Small intestine (tissue), 7 donors: ENCODE data around the gene ROCK2. TPM values are rescaled to one million over a fixed set of nuclear protein-coding genes. Genes with fewer than 3 reads are reported as not detected.

Experiments
- DNase-seq, 2 donors: peaks; one replicate each; pipeline versions ENCODE4 v3.0.0 to v3.0.0-alpha.2; 2013
- FAIRE-seq: peaks from 2 replicates; lab custom pipeline; 2012; peaks lifted over from hg19 to GRCh38; lab: Jason Lieb, UNC
- H3K27ac ChIP-seq, 3 donors: one replicate each; pipeline ENCODE4 v1.5.1; 2013; ENCODE audit warnings: low read length in 2 of 3, mild to moderate bottlenecking in 2 of 3, control low read depth in 1 of 3, inconsistent platforms in 1 of 3, low read depth in 1 of 3, moderate library complexity in 1 of 3
- H3K27me3 ChIP-seq, 3 donors: one replicate each; pipeline ENCODE4 v1.6.1; 2013; ENCODE audit warnings: low read length in 3 of 3, inconsistent platforms in 1 of 3; ENCODE audit not compliant: control insufficient read depth in 3 of 3, insufficient read depth in 3 of 3
- H3K36me3 ChIP-seq, 3 donors: one replicate each; pipeline ENCODE4 v1.6.1; 2013; ENCODE audit warnings: low read length in 3 of 3, inconsistent platforms in 1 of 3, low read depth in 1 of 3, mild to moderate bottlenecking in 1 of 3, moderate library complexity in 1 of 3; ENCODE audit not compliant: control insufficient read depth in 3 of 3, insufficient read depth in 2 of 3
- H3K4me1 ChIP-seq, 3 donors: one replicate each; pipeline ENCODE4 v1.6.1; 2013; ENCODE audit warnings: low read length in 2 of 3, inconsistent platforms in 1 of 3, low read depth in 1 of 3, mild to moderate bottlenecking in 1 of 3, moderate library complexity in 1 of 3; ENCODE audit not compliant: control insufficient read depth in 3 of 3, insufficient read depth in 2 of 3
- H3K4me3 ChIP-seq, 3 donors: one replicate each; pipeline ENCODE4 v1.5.1; 2013; ENCODE audit warnings: low read length in 3 of 3, control low read depth in 1 of 3, inconsistent platforms in 1 of 3, low read depth in 1 of 3, mild to moderate bottlenecking in 1 of 3, moderate library complexity in 1 of 3
- H3K9me3 ChIP-seq, 2 donors: one replicate each; pipeline ENCODE4 v1.6.1; 2013; ENCODE audit warnings: low read depth in 1 of 2, low read length in 1 of 2; ENCODE audit not compliant: control insufficient read depth in 2 of 2, insufficient read depth in 1 of 2
- WGBS, 3 donors: extraction: QIAGEN DNeasy Blood & Tissue Kit; methylation state at CpG; one replicate each; pipeline ENCODE4 v1.1.7; 2013; 5-methylcytosine and 5-hydroxymethylcytosine counted together
- polyA plus RNA-seq, 4 donors: library from polyadenylated mRNA; stranded (reverse) in 3 of 4; unstranded in 1 of 4; fragments of 200-250 nt in 3 of 4; fragments of 120-200 nt in 1 of 4; gene quantifications; one replicate each; pipeline versions ENCODE4 v1.2.1 to v1.2.3, GENCODE V29; 2013
- donor health status: healthy with polysubstance abuse.
- donor health status: control.
- donor health status: control.
- donor health status: Bipolar disorder and iron deficiency.
- donor health status: healthy.

Gene ROCK2
- polyA plus RNA-seq, 4 donors: 12.0 to 53.2 (median 16.0) TPM

- Histone ChIP-seq H3K4me3 (no peak overlapping the region), H3K27me3 (no peaks in the 10 kb centered on the region), H3K27ac (no peak overlapping the region), H3K9me3 (no peaks in the 10 kb centered on the region), H3K36me3 (peaks cover 3 to 16% (median 6%) of the 10 kb centered on the region in 3 donors), H3K4me1 (no peaks in the 10 kb centered on the region)
- DNase-seq: no peak
- no peak for FAIRE-seq
- WGBS, 3 donors: 91 to 92% (median 92%) methylated on average over 5 of the region's 5 CpGs
Measured at GRCh38 chr2:11222845-11223244, 121.6 kb downstream of the ROCK2 start.

GRCh38 chr2:11220445-11220844 is 124.0 kb downstream of the ROCK2 start:
- H3K36me3 ChIP-seq: peaks cover 0 to 23% (median 6%) of the 10 kb centered on the region in 3 donors
- H3K9me3 ChIP-seq: no peaks in the 10 kb centered on the region
- WGBS, 3 donors: 96 to 100% (median 98%) methylated on average over 2 of the region's 2 CpGs
- DNase-seq: no peak
- no peak overlapping the region for H3K27ac ChIP-seq
- H3K27me3 ChIP-seq: no peaks in the 10 kb centered on the region
- no peaks in the 10 kb centered on the region for H3K4me1 ChIP-seq
- no peak for FAIRE-seq
- H3K4me3 ChIP-seq: no peak overlapping the region

- H3K36me3 ChIP-seq: peaks cover 0 to 26% (median 5%) of the 10 kb centered on the region in 3 donors
- no peak overlapping the region for H3K4me3 ChIP-seq
- no peaks in the 10 kb centered on the region for H3K9me3 ChIP-seq
- FAIRE-seq (no peak), DNase-seq (no peak)
- H3K27me3 ChIP-seq: no peaks in the 10 kb centered on the region
- H3K27ac ChIP-seq: no peak overlapping the region
- H3K4me1 ChIP-seq: no peaks in the 10 kb centered on the region
- 92 to 98% (median 95%) methylated on average over 3 of the region's 3 CpGs for WGBS, 3 donors
Measured at GRCh38 chr2:11215407-11215806, 129.0 kb downstream of the ROCK2 start.

GRCh38 chr2:11214770-11215169 is 129.7 kb downstream of the ROCK2 start:
- peaks cover 3 to 25% (median 7%) of the 10 kb centered on the region in 3 donors for H3K36me3 ChIP-seq
- FAIRE-seq (no peak), DNase-seq (no peak)
- H3K27ac ChIP-seq: no peak overlapping the region
- H3K27me3 ChIP-seq: no peaks in the 10 kb centered on the region
- no peaks in the 10 kb centered on the region for H3K4me1 ChIP-seq
- H3K4me3 ChIP-seq: no peak overlapping the region
- 53 to 72% (median 70%) methylated on average over 4 of the region's 4 CpGs for WGBS, 3 donors
- no peaks in the 10 kb centered on the region for H3K9me3 ChIP-seq

GRCh38 chr2:11213975-11214374 is 130.5 kb downstream of the ROCK2 start:
- no peaks in the 10 kb centered on the region for H3K4me1 ChIP-seq
- FAIRE-seq (no peak), DNase-seq (no peak)
- H3K36me3 ChIP-seq: peaks cover 3 to 17% (median 7%) of the 10 kb centered on the region in 3 donors
- no peak overlapping the region for H3K4me3 ChIP-seq
- 87 to 95% (median 89%) methylated on average over 1 of the region's 1 CpG for WGBS, 3 donors
- H3K27ac ChIP-seq: no peak overlapping the region
- no peaks in the 10 kb centered on the region for H3K9me3 ChIP-seq
- H3K27me3 ChIP-seq: no peaks in the 10 kb centered on the region

GRCh38 chr2:11213090-11213638 is 131.3 kb downstream of the ROCK2 start:
- Histone ChIP-seq H3K4me3 (no peak overlapping the region), H3K36me3 (peaks cover 3 to 20% (median 7%) of the 10 kb centered on the region in 3 donors), H3K9me3 (no peaks in the 10 kb centered on the region), H3K27ac (no peak overlapping the region), H3K4me1 (no peaks in the 10 kb centered on the region), H3K27me3 (no peaks in the 10 kb centered on the region)
- 82 to 92% (median 89%) methylated on average over 5 of the region's 5 CpGs for WGBS, 3 donors
- FAIRE-seq (no peak), DNase-seq (no peak)

GRCh38 chr2:11212645-11213044 is 131.8 kb downstream of the ROCK2 start:
- no peak for DNase-seq

GRCh38 chr2:11208083-11208482 is 136.4 kb downstream of the ROCK2 start:
- H3K27me3 ChIP-seq: no peaks in the 10 kb centered on the region
- DNase-seq (no peak), FAIRE-seq (peak; percentile 86)
- peaks cover 3 to 17% (median 5%) of the 10 kb centered on the region in 3 donors for H3K36me3 ChIP-seq
- no peak overlapping the region for H3K27ac ChIP-seq
- no peaks in the 10 kb centered on the region for H3K9me3 ChIP-seq
- H3K4me3 ChIP-seq: no peak overlapping the region
- H3K4me1 ChIP-seq: no peaks in the 10 kb centered on the region

More at GRCh38 chr2:11212645-11213044, 131.8 kb downstream of the ROCK2 start:
- H3K9me3 ChIP-seq: no peaks in the 10 kb centered on the region
- FAIRE-seq: no peak
- no peaks in the 10 kb centered on the region for H3K27me3 ChIP-seq
- H3K4me3 ChIP-seq: no peak overlapping the region
- no peak overlapping the region for H3K27ac ChIP-seq
- peaks cover 3 to 20% (median 7%) of the 10 kb centered on the region in 3 donors for H3K36me3 ChIP-seq
- H3K4me1 ChIP-seq: no peaks in the 10 kb centered on the region

- no peaks in the 10 kb centered on the region for H3K27me3 ChIP-seq
- no peaks in the 10 kb centered on the region for H3K9me3 ChIP-seq
- H3K27ac ChIP-seq: no peak overlapping the region
- H3K36me3 ChIP-seq: peaks cover 0 to 24% (median 2%) of the 10 kb centered on the region in 3 donors
- no peaks in the 10 kb centered on the region for H3K4me1 ChIP-seq
- FAIRE-seq: peak; percentile 55
- DNase-seq: no peak
- no peak overlapping the region for H3K4me3 ChIP-seq
- WGBS, 3 donors: 53 to 83% (median 69%) methylated on average over 3 of the region's 3 CpGs
Measured at GRCh38 chr2:11203480-11203879, 141.0 kb downstream of the ROCK2 start.
